Endothelial cell of umbilical vein (primary cell): ENCODE results near the gene CTDSPL. TPM values are rescaled to one million over a fixed set of nuclear protein-coding genes. Genes with fewer than 3 reads are reported as not detected.

Experiments used
- BruUV-seq: library from RNA; stranded (reverse); fragments of 400-500 nt; replicated peaks from 2 replicates; lab custom pipeline; 2021; lab: Mats Ljungman, UMichigan
- CTCF ChIA-PET: fragments of 300-600, 350-600 bp; sonication (Branson Sonifier 250); formaldehyde crosslinking; loops from one replicate; lab custom pipeline; 2021; ENCODE audit warnings: antibody characterized with exemption, inconsistent platforms; lab: Charles Lee
- POLR2A ChIA-PET: fragments of 300-600, 350-600 bp; sonication (Branson Sonifier 250); formaldehyde crosslinking; loops from one replicate; lab custom pipeline; 2021; ENCODE audit warnings: antibody characterized with exemption, inconsistent platforms; lab: Charles Lee
- DNase-seq: peaks from one replicate; pipeline ENCODE4 v3.0.0-alpha.2; 2011; ENCODE audit warnings: low read depth, low spot score
- FAIRE-seq: peaks from 2 replicates; lab custom pipeline; 2011; peaks lifted over from hg19 to GRCh38; lab: Jason Lieb, UNC
- H2AFZ ChIP-seq: 2 replicates; pipeline ENCODE4 v1.6.0; 2012; ENCODE audit warnings: low read depth, low read length, control low read depth, inconsistent platforms
- H3K27ac ChIP-seq: 2 replicates; pipeline ENCODE4 v1.5.1; 2011; ENCODE audit warnings: low read depth, mild to moderate bottlenecking, control low read depth, low read length, moderate library complexity; ENCODE audit not compliant: insufficient read depth
- H3K27me3 ChIP-seq, 2 experiments: 2 replicates each; pipeline versions ENCODE4 v1.6.0 to v1.6.1; 2011; ENCODE audit warnings: low read length in 2 of 2, mixed read lengths in 1 of 2; ENCODE audit not compliant: control insufficient read depth in 2 of 2, insufficient read depth in 2 of 2
- H3K36me3 ChIP-seq, 2 experiments: 2 replicates in 1 of 2; 3 replicates in 1 of 2; pipeline ENCODE4 v1.5.1; 2011; ENCODE audit warnings: low read length in 2 of 2, mild to moderate bottlenecking in 1 of 2, moderate library complexity in 1 of 2; ENCODE audit not compliant: control insufficient read depth in 2 of 2, insufficient read depth in 2 of 2; ENCODE audit errors: extremely low read depth in 1 of 2
- H3K4me1 ChIP-seq: 3 replicates; pipeline ENCODE4 v1.5.1; 2011; ENCODE audit warnings: mild to moderate bottlenecking, low read length; ENCODE audit not compliant: control insufficient read depth, insufficient read depth; ENCODE audit errors: extremely low read depth
- H3K4me2 ChIP-seq: 2 replicates; pipeline ENCODE4 v1.6.1; 2011; ENCODE audit warnings: low read length, control low read depth, mixed read lengths; ENCODE audit not compliant: insufficient read depth
- H3K4me3 ChIP-seq, 3 experiments: fragments of 200-600 bp in 1 of 3; sonication (generic), shearing (Covaris generic) in 1 of 3; replicated peaks in 1 of 3; 2 replicates each; pipeline ENCODE4 v1.5.1; 2011 to 2016; ENCODE audit warnings: control low read depth in 3 of 3, low read length in 3 of 3, mild to moderate bottlenecking in 2 of 3, inconsistent platforms in 1 of 3, low read depth in 1 of 3, moderate library complexity in 1 of 3; ENCODE audit not compliant: insufficient read depth in 1 of 3
- H3K79me2 ChIP-seq: 2 replicates; pipeline ENCODE4 v1.6.0; 2012; ENCODE audit warnings: low read length, inconsistent platforms; ENCODE audit not compliant: control insufficient read depth, insufficient read depth
- H3K9ac ChIP-seq: replicated peaks from 2 replicates; pipeline ENCODE3; 2011; ENCODE audit warnings: low read length, control low read depth; ENCODE audit not compliant: insufficient read depth; ENCODE audit errors: extremely low read depth
- H3K9me1 ChIP-seq: replicated peaks from 3 replicates; pipeline ENCODE4 v1.6.0; 2011; ENCODE audit warnings: mild to moderate bottlenecking, low read length; ENCODE audit not compliant: control insufficient read depth, insufficient read depth; ENCODE audit errors: extremely low read depth
- H3K9me3 ChIP-seq: replicated peaks from 2 replicates; pipeline ENCODE4 v1.5.1; 2012; ENCODE audit warnings: low read length, inconsistent platforms; ENCODE audit not compliant: control insufficient read depth, insufficient read depth
- H4K20me1 ChIP-seq: replicated peaks from 2 replicates; pipeline ENCODE3; 2011; ENCODE audit warnings: mild to moderate bottlenecking, low read length; ENCODE audit not compliant: control insufficient read depth, insufficient read depth; ENCODE audit errors: extremely low read depth
- EZH2 ChIP-seq: IDR thresholded peaks from 2 replicates; pipeline ENCODE4 v1.6.1; 2012; ENCODE audit warnings: borderline replicate concordance, low read depth, mild to moderate bottlenecking, moderate library complexity, low read length, inconsistent platforms; ENCODE audit not compliant: severe bottlenecking
- FOS ChIP-seq: IDR thresholded peaks from 2 replicates; pipeline ENCODE4 v1.6.1; 2011; ENCODE audit warnings: mild to moderate bottlenecking, low read length, moderate library complexity, borderline replicate concordance; ENCODE audit not compliant: insufficient read depth
- GATA2 ChIP-seq: IDR thresholded peaks from 2 replicates; pipeline ENCODE4 v1.7.0; 2011; ENCODE audit warnings: low read depth, mild to moderate bottlenecking, moderate library complexity, mixed read lengths, low read length; ENCODE audit not compliant: insufficient read length, insufficient read depth
- JUN ChIP-seq: IDR thresholded peaks from 2 replicates; pipeline ENCODE4 v1.6.1; 2011; ENCODE audit warnings: borderline replicate concordance, low read depth; ENCODE audit not compliant: insufficient read length, insufficient read depth
- MAX ChIP-seq: IDR thresholded peaks from 2 replicates; pipeline ENCODE4 v1.6.1; 2011; ENCODE audit not compliant: insufficient read depth, insufficient read length
- MYC ChIP-seq: IDR thresholded peaks from one replicate; pipeline ENCODE4 v1.6.1; 2011; ENCODE audit warnings: mild to moderate bottlenecking, low read depth, low read length
- POLR2A ChIP-seq: IDR thresholded peaks from 2 replicates; pipeline ENCODE4 v1.6.1; 2012; ENCODE audit warnings: low read depth, mild to moderate bottlenecking, control low read depth, low read length
- POLR2AphosphoS5 ChIP-seq: IDR thresholded peaks from 2 replicates; pipeline ENCODE4 v1.6.1; 2012; ENCODE audit warnings: low read depth, mild to moderate bottlenecking, control low read depth, low read length, moderate library complexity; ENCODE audit not compliant: insufficient read depth
- dilution Hi-C: fragments of 300-500 bp; cut with MboI; formaldehyde crosslinking; loops from one replicate; pipeline ENCODE4 v1.15.0; 2019; ENCODE audit warnings: low sequenced_read_pairs; ENCODE audit not compliant: extremely low pct_ligation_motif_present
- intact Hi-C: fragments of 100-400 bp; cut with micrococcal nuclease; formaldehyde crosslinking; loops from one replicate; pipeline ENCODE4 v1.10.0; 2022
- polyA plus RNA-seq, 4 experiments: library from polyadenylated mRNA; depleted of rRNA in 3 of 4; stranded (reverse) in 3 of 4; unstranded in 1 of 4; fragments of >200 nt; gene quantifications; 2 replicates each; pipeline versions ENCODE4 v1.2.1 to v1.2.3, GENCODE V29; 2011 to 2012; ENCODE audit warnings: missing spikeins in 1 of 4
- total RNA-seq: library from RNA; stranded (reverse); gene quantifications from 2 replicates; pipeline ENCODE4 v1.2.3, GENCODE V29; 2021

The CTDSPL gene
- total and polyA plus RNA-seq, 2 donors (not counting 3 experiments of a cell fraction or from before 2014, with no cell fraction given) = 30.1 to 43.2 TPM

GRCh38 chr3:37941608-37942508 lies 80.2 kb downstream of the CTDSPL start:
- peak overlapping the region; percentile 24 for H3K4me2 ChIP-seq

GRCh38 chr3:37942646-37943045 lies 81.0 kb downstream of the CTDSPL start:
- POLR2A ChIA-PET = no interaction called here
- FAIRE-seq = no peak
- intact Hi-C loops = no loop called here

More at GRCh38 chr3:37941608-37942508, 80.2 kb downstream of the CTDSPL start:
- DNase-seq (peak; percentile 40), FAIRE-seq (peak; percentile 80)
- dilution Hi-C loops = no loop called here
- H3K9me1 ChIP-seq = no peaks in the 10 kb centered on the region
- BruUV-seq = no TSS peak
- intact Hi-C loops = no loop called here
- no peaks in the 10 kb centered on the region for H3K36me3 ChIP-seq
- peaks cover 29% of the 10 kb centered on the region for H3K4me1 ChIP-seq
- H3K27me3 ChIP-seq = no peaks in the 10 kb centered on the region
- ChIA-PET CTCF (interaction anchor here (1.0 to 2.6 kb wide), 5 partner anchors 15 to 86 kb away, joined by 3 to 8 read pairs (median 7); no protein-coding TSS in a partner anchor), POLR2A (no interaction called here)
- TF ChIP-seq EZH2 = no peak
- no peak for TF ChIP-seq POLR2A
- no peak for TF ChIP-seq GATA2
- TF ChIP-seq FOS = no peak
- H3K9ac ChIP-seq = no peak overlapping the region
- H3K9me3 ChIP-seq = no peaks in the 10 kb centered on the region
- no peaks in the 10 kb centered on the region for H3K79me2 ChIP-seq
- no peak overlapping the region for H3K27ac ChIP-seq
- H3K4me3 ChIP-seq = no peak overlapping the region
- H4K20me1 ChIP-seq = no peaks in the 10 kb centered on the region
- no peak overlapping the region for H2AFZ ChIP-seq

More at GRCh38 chr3:37942646-37943045, 81.0 kb downstream of the CTDSPL start:
- H3K4me2 ChIP-seq = no peak overlapping the region
- no peak for DNase-seq
- dilution Hi-C loops = no loop called here
- BruUV-seq = no TSS peak
- no peaks in the 10 kb centered on the region for H3K9me1 ChIP-seq
- H3K36me3 ChIP-seq = no peaks in the 10 kb centered on the region
- H2AFZ ChIP-seq = no peak overlapping the region
- peaks cover 27% of the 10 kb centered on the region for H3K4me1 ChIP-seq
- no peaks in the 10 kb centered on the region for H3K79me2 ChIP-seq
- H4K20me1 ChIP-seq = no peaks in the 10 kb centered on the region
- H3K4me3 ChIP-seq = no peak overlapping the region
- no peak overlapping the region for H3K27ac ChIP-seq
- no peaks in the 10 kb centered on the region for H3K27me3 ChIP-seq
- TF ChIP-seq FOS = no peak
- no peak for TF ChIP-seq JUN
- no peak for TF ChIP-seq POLR2AphosphoS5
- TF ChIP-seq EZH2 = no peak
- no peak for TF ChIP-seq MYC
- TF ChIP-seq MAX = no peak
- no peak for TF ChIP-seq POLR2A
- H3K9ac ChIP-seq = no peak overlapping the region
- H3K9me3 ChIP-seq = no peaks in the 10 kb centered on the region
- CTCF ChIA-PET = interaction anchor here (1.0 to 2.6 kb wide), 4 partner anchors 17 to 87 kb away, joined by 4 to 8 read pairs (median 8); no protein-coding TSS in a partner anchor
